K562 (cell line): ENCODE results near the gene ATRAID. TPM values are rescaled to one million over a fixed set of nuclear protein-coding genes. Genes with fewer than 3 reads are reported as not detected.

Experiments used
- ATAC-seq: fragments of 200-7000 bp; cut with Tn5 transposase; 3 replicates; pipeline ENCODE4 v1.9.1; 2020; ENCODE audit warnings: moderate library complexity
- BruUV-seq: library from RNA; stranded (reverse); fragments of 400-500 nt; replicated peaks from 2 replicates; lab custom pipeline; 2021; lab: Mats Ljungman, UMichigan
- CTCF ChIA-PET: fragments of 300-600 bp; formaldehyde crosslinking; extraction: SDS; loops from one replicate; lab custom pipeline; 2021; ENCODE audit warnings: low intra/inter-chr PET ratio; lab: Yijun Ruan, JAX
- POLR2A ChIA-PET: fragments of 300-600, 350-650 bp; sonication (Branson Sonifier 250); formaldehyde crosslinking; extraction: SDS; loops from one replicate; lab custom pipeline; 2021; ENCODE audit warnings: antibody characterized with exemption, inconsistent platforms; lab: Yijun Ruan, JAX
- DNase-seq, 4 experiments: peaks; one replicate each; pipeline versions ENCODE4 v3.0.0 to v3.0.0-alpha.2; 2011 to 2018; ENCODE audit warnings: low spot score in 3 of 4, mixed read lengths in 3 of 4; ENCODE audit errors: extremely low read depth in 1 of 4
- FAIRE-seq: peaks from 2 replicates; lab custom pipeline; 2011; peaks lifted over from hg19 to GRCh38; lab: Jason Lieb, UNC
- H2AFZ ChIP-seq: 2 replicates; pipeline ENCODE4 v1.6.0; 2011; ENCODE audit warnings: low read depth, low read length, control low read depth, inconsistent platforms
- H3K27ac ChIP-seq: fragments of 200-600 bp; 3 replicates; pipeline ENCODE4 v1.8.0; 2011; ENCODE audit warnings: low read depth, mild to moderate bottlenecking, control low read depth, inconsistent platforms, low read length, moderate library complexity, mixed read lengths; ENCODE audit errors: extremely low read depth
- H3K27me3 ChIP-seq, 2 experiments: fragments of 300-600 bp in 1 of 2; 2 replicates in 1 of 2; 3 replicates in 1 of 2; pipeline versions ENCODE4 v1.6.0 to v1.8.0; 2011; ENCODE audit warnings: inconsistent platforms in 2 of 2, low read length in 2 of 2, mild to moderate bottlenecking in 1 of 2, mixed read lengths in 1 of 2, moderate library complexity in 1 of 2; ENCODE audit not compliant: control insufficient read depth in 2 of 2, insufficient read depth in 2 of 2
- H3K36me3 ChIP-seq: fragments of 300-600 bp; 3 replicates; pipeline ENCODE4 v1.8.0; 2011; ENCODE audit warnings: mild to moderate bottlenecking, low read length, inconsistent platforms; ENCODE audit not compliant: control insufficient read depth, insufficient read depth
- H3K4me1 ChIP-seq, 2 experiments: fragments of 200-600 bp in 1 of 2; replicated peaks in 1 of 2; 2 replicates in 1 of 2; 3 replicates in 1 of 2; pipeline versions ENCODE4 v1.5.1 to v1.8.0; 2011; ENCODE audit warnings: inconsistent platforms in 2 of 2, low read length in 2 of 2, mild to moderate bottlenecking in 1 of 2, mixed read lengths in 1 of 2, moderate library complexity in 1 of 2; ENCODE audit not compliant: control insufficient read depth in 2 of 2, insufficient read depth in 2 of 2
- H3K4me2 ChIP-seq: 2 replicates; pipeline ENCODE4 v1.6.1; 2011; ENCODE audit warnings: low read length, control low read depth, inconsistent platforms, mixed read lengths; ENCODE audit not compliant: insufficient read depth
- H3K4me3 ChIP-seq: fragments of 200-600 bp; sonication (generic), shearing (Covaris generic); 2 replicates; pipeline ENCODE4 v1.5.1; 2016; ENCODE audit warnings: control low read depth, inconsistent platforms
- H3K79me2 ChIP-seq: fragments of 200-600 bp; 3 replicates; pipeline ENCODE4 v1.8.0; 2011; ENCODE audit warnings: low read length, inconsistent platforms; ENCODE audit not compliant: control insufficient read depth, insufficient read depth
- H3K9ac ChIP-seq, 2 experiments: 2 replicates each; pipeline versions ENCODE4 v1.6.0 to v1.6.1; 2011; ENCODE audit warnings: low read depth in 2 of 2, low read length in 2 of 2, control low read depth in 1 of 2, inconsistent platforms in 1 of 2, mild to moderate bottlenecking in 1 of 2, mixed read lengths in 1 of 2; ENCODE audit not compliant: insufficient read depth in 1 of 2
- H3K9me1 ChIP-seq: one replicate; pipeline ENCODE4 v1.6.0; 2011; ENCODE audit warnings: inconsistent platforms, mild to moderate bottlenecking, low read length, moderate library complexity; ENCODE audit not compliant: control insufficient read depth, insufficient read depth
- H3K9me3 ChIP-seq: replicated peaks from 2 replicates; pipeline ENCODE4 v1.5.1; 2011; ENCODE audit warnings: low read depth, low read length, inconsistent platforms; ENCODE audit not compliant: control insufficient read depth, insufficient read depth
- H4K20me1 ChIP-seq: replicated peaks from 2 replicates; pipeline ENCODE4 v1.6.1; 2011; ENCODE audit warnings: low read length, inconsistent platforms, mixed read lengths; ENCODE audit not compliant: control insufficient read depth, insufficient read depth
- BCOR ChIP-seq: fragments of 450-650 bp; IDR thresholded peaks from 2 replicates; pipeline ENCODE4 v1.6.1; 2016
- CBFA2T2 ChIP-seq: fragments of 450-650 bp; conservative IDR thresholded peaks from 2 replicates; pipeline ENCODE4 v1.6.1; 2017; ENCODE audit warnings: mild to moderate bottlenecking
- CBFA2T3 ChIP-seq: fragments of 450-650 bp; IDR thresholded peaks from 2 replicates; pipeline ENCODE4 v1.6.1; 2017
- EGR1 ChIP-seq: fragments of 450-650 bp; conservative IDR thresholded peaks from 2 replicates; pipeline ENCODE4 v1.6.1; 2017; ENCODE audit warnings: mild to moderate bottlenecking
- HDAC1 ChIP-seq, 2 experiments: fragments of 450-650 bp; IDR thresholded peaks; 2 replicates each; pipeline ENCODE4 v1.6.1; 2016 to 2017; ENCODE audit warnings: inconsistent platforms in 1 of 2, mild to moderate bottlenecking in 1 of 2, moderate library complexity in 1 of 2
- HMGN3 ChIP-seq: IDR thresholded peaks from 2 replicates; pipeline ENCODE4 v1.6.1; 2011; ENCODE audit warnings: borderline replicate concordance, low read depth, mild to moderate bottlenecking, mixed read lengths, low read length; ENCODE audit not compliant: insufficient read length; ENCODE audit errors: extremely low read depth
- ID3 ChIP-seq, 2 experiments: fragments of 250-450 bp in 1 of 2; fragments of 450-650 bp in 1 of 2; sonication (Bioruptor Pico) in 1 of 2; IDR thresholded peaks; 2 replicates each; pipeline versions ENCODE4 v1.6.1 to v1.8.0; 2016 to 2021; ENCODE audit warnings: mild to moderate bottlenecking in 2 of 2, moderate library complexity in 2 of 2, missing compliant biosample characterization in 1 of 2, missing genetic modification characterization in 1 of 2
- JUND ChIP-seq, 2 experiments: IDR thresholded peaks; 2 replicates in 1 of 2; 3 replicates in 1 of 2; pipeline ENCODE4 v1.6.1; 2011; ENCODE audit warnings: borderline replicate concordance in 2 of 2, low read depth in 2 of 2, low read length in 2 of 2, improper control_type of control experiment in 1 of 2, missing biosample characterization in 1 of 2, missing genetic modification characterization in 1 of 2, missing genetic modification reagents in 1 of 2
- MEF2D ChIP-seq: conservative IDR thresholded peaks from 2 replicates; pipeline ENCODE4 v1.6.1; 2016; ENCODE audit warnings: low read depth, missing genetic modification characterization, missing compliant biosample characterization
- NCOR1 ChIP-seq: fragments of 450-650 bp; IDR thresholded peaks from 2 replicates; pipeline ENCODE4 v1.6.1; 2016; ENCODE audit warnings: mild to moderate bottlenecking, moderate library complexity
- NFIC ChIP-seq: fragments of 450-650 bp; IDR thresholded peaks from 2 replicates; pipeline ENCODE4 v1.6.1; 2017; ENCODE audit warnings: mild to moderate bottlenecking, inconsistent platforms
- RBM25 ChIP-seq: fragments of 200-400 bp; formaldehyde crosslinking; IDR thresholded peaks from 2 replicates; pipeline ENCODE4 v1.6.1; 2018; ENCODE audit warnings: low read length, low read depth, moderate library complexity; ENCODE audit not compliant: severe bottlenecking
- RCOR1 ChIP-seq, 2 experiments: IDR thresholded peaks; 2 replicates each; pipeline ENCODE4 v1.6.1; 2012; ENCODE audit warnings: low read depth in 2 of 2, low read length in 2 of 2, borderline replicate concordance in 1 of 2, improper control_type of control experiment in 1 of 2
- SMAD4 ChIP-seq: fragments of 250-450 bp; sonication (Bioruptor Pico); conservative IDR thresholded peaks from 2 replicates; pipeline ENCODE4 v1.8.0; 2021; ENCODE audit warnings: inconsistent platforms, mild to moderate bottlenecking, moderate library complexity
- SMARCE1 ChIP-seq: fragments of 450-650 bp; IDR thresholded peaks from 2 replicates; pipeline ENCODE4 v1.7.1; 2016; ENCODE audit warnings: mild to moderate bottlenecking
- TAL1 ChIP-seq: fragments of 450-650 bp; IDR thresholded peaks from 2 replicates; pipeline ENCODE4 v1.6.1; 2016; ENCODE audit warnings: mild to moderate bottlenecking
- TCF3 ChIP-seq: sonication (generic); formaldehyde crosslinking; IDR thresholded peaks from 2 replicates; pipeline ENCODE4 v1.4.0; 2020; ENCODE audit warnings: mild to moderate bottlenecking, missing genetic modification reagents
- ZNF121 ChIP-seq: sonication (generic); formaldehyde crosslinking; conservative IDR thresholded peaks from 2 replicates; pipeline ENCODE4 v1.8.0; 2022; ENCODE audit warnings: missing genetic modification reagents
- ZNF584 ChIP-seq: fragments of 200-800 bp; sonication (Bioruptor generic); IDR thresholded peaks from 2 replicates; pipeline ENCODE4 v1.6.1; 2016; ENCODE audit warnings: low read depth, mild to moderate bottlenecking, missing genetic modification characterization, missing compliant biosample characterization
- WGBS: fragments of 100-300 bp; shearing (Covaris generic); methylation state at CpG from one replicate; pipeline ENCODE4 v1.1.6; 2016; ENCODE audit warnings: low coverage, mixed read lengths; ENCODE audit not compliant: insufficient coverage; ENCODE audit errors: missing lambda C conversion rate; 5-methylcytosine and 5-hydroxymethylcytosine counted together
- in situ Hi-C: fragments of 300-500 bp; cut with MboI; formaldehyde crosslinking; loops from 4 replicates; pipeline ENCODE4 v1.15.0; 2018; ENCODE audit warnings: inconsistent platforms, mixed read lengths
- intact Hi-C: fragments of 100-400 bp; cut with micrococcal nuclease; formaldehyde crosslinking; loops from 2 replicates; pipeline ENCODE4 v1.14.2; 2022
- polyA plus RNA-seq, 8 experiments: library from polyadenylated mRNA; depleted of rRNA in 4 of 8; stranded (reverse) in 5 of 8; unstranded in 3 of 8; fragments of >200 nt; fragmentation: Nextera tagmentation in 2 of 8; fragmentation: Illumina TruSeq in 1 of 8; extraction: Ambion mirVana in 2 of 8; extraction: Trizol in 1 of 8; gene quantifications; 2 replicates each; pipeline versions ENCODE4 v1.2.1 to v1.2.3, GENCODE V29; 2011 to 2014; ENCODE audit warnings: inconsistent platforms in 1 of 8, missing spikeins in 1 of 8
- total RNA-seq, 7 experiments: library from RNA; depleted of rRNA in 6 of 7; stranded (reverse); fragments of >200 nt in 6 of 7; fragmentation: Illumina TruSeq in 2 of 7; extraction: Trizol in 2 of 7; gene quantifications; 2 replicates each; pipeline versions ENCODE4 v1.2.1 to v1.2.3, GENCODE V29; 2011 to 2021; ENCODE audit warnings: low replicate concordance in 1 of 7

Gene ATRAID
- total and polyA plus RNA-seq, 9 of the 15 experiments (the other 6 are each of a cell fraction or from before 2014, with no cell fraction given): 70.2 to 187 (median 108) TPM

DNA sequence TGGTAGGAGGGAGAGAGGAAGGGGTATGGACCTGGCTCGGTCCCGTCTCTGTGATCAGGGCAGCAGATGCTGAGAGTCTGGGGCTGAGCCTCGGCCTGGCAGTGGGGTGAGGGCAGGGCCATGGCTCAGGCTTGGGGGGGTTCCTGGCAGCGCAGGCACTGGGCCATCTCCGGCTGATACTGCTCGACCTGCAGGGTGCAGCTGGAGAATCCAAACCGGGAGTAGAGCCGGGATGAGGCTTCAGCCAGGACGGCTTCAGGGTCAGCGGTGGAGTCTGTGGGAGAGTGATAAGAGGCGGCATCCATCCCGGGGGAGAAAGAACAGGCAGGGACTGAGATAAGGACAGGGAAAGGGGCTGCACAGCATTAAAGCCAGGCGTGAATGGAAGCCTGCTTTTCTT lies 43.3 kb downstream of the ATRAID start:
- Histone ChIP-seq H3K27ac (no peak overlapping the region), H3K4me2 (peak overlapping the region; percentile 13; the same call in 1 of the 2 replicates), H3K4me1 (peaks cover 15 to 38% of the 10 kb centered on the region in 2 experiments), H3K4me3 (no peak overlapping the region), H3K9me1 (no peaks in the 10 kb centered on the region), H3K36me3 (no peaks in the 10 kb centered on the region), H3K27me3 (peaks cover 3 to 12% of the 10 kb centered on the region in 2 experiments; a peak in 3 of 5 replicates), H3K9me3 (no peaks in the 10 kb centered on the region), H3K9ac (peak overlapping the region in 1 of 2 experiments; percentile 78; a peak in 2 of 4 replicates), H3K79me2 (no peaks in the 10 kb centered on the region), H2AFZ (no peak overlapping the region), H4K20me1 (no peaks in the 10 kb centered on the region; the same call in none of the 2 replicates)
- DNase-seq (peak; percentile 77 to 81 (median 78)), FAIRE-seq (peak; percentile 82), ATAC-seq (peak; percentile 78)
- no TSS peak for BruUV-seq
- intact Hi-C loops (no loop called here), in situ Hi-C loops (no loop called here)
- ChIA-PET CTCF (no interaction called here), POLR2A (interaction anchor here (0.5 to 1.1 kb wide), 3 partner anchors 16 to 356 kb away, joined by 3 to 4 read pairs (median 3); no protein-coding TSS in a partner anchor)
- 0% methylated on average over 11 of the region's 13 CpGs for WGBS
- TF ChIP-seq TCF3 (peak; percentile 93), CBFA2T2 (peak; percentile 87), RCOR1 (IDR thresholded peaks at IDR 0.05; ENCODE audit: borderline replicate concordance in 1 of 2, low read depth in 2 of 2, low read length in 2 of 2) (peak in 1 of 2 experiments; percentile 86; a peak in 2 of 4 replicates), NCOR1 (peak; percentile 76), TAL1 (peak; percentile 82), EGR1 (peak; percentile 22; the same call in 1 of the 2 replicates), JUND (IDR thresholded peaks at IDR 0.05; ENCODE audit: borderline replicate concordance, low read depth, low read length) (peak; percentile 34; the same call in 1 of the 2 replicates), JUND (tag; IDR thresholded peaks at IDR 0.05; ENCODE audit: borderline replicate concordance, low read depth, low read length) (no peak; the same call in 2 of the 3 replicates), SMAD4 (CRISPR knock-in tag) (0 out of 2 replicates have a peak, but pooled peaks have one; percentile 39), RBM25 (peak; percentile 11), SMARCE1 (peak; percentile 58; the same call in 1 of the 2 replicates), ZNF584 (no peak), HMGN3 (peak; percentile 45), MEF2D (tag) (no peak), BCOR (peak; percentile 35; the same call in 1 of the 2 replicates), CBFA2T3 (peak; percentile 92), HDAC1 (IDR thresholded peaks at IDR 0.05) (peak in 1 of 2 experiments; percentile 50; a peak in 1 of 4 replicates), NFIC (peak; percentile 64), ID3 (CRISPR knock-in tag; IDR thresholded peaks at IDR 0.05) (no peak), ID3 (tag; IDR thresholded peaks at IDR 0.05) (no peak), ZNF121 (CRISPR knock-in tag) (no peak)
